B cell (primary cell): Measurements from ENCODE around the gene MMRN2. TPM values are rescaled to one million over a fixed set of nuclear protein-coding genes. Genes with fewer than 3 reads are reported as not detected.
"Not testable (repeated sequence)": the region's sequence is repeated elsewhere in the genome, so short reads cannot be mapped to it uniquely, and the experiment has no call there.

Experiments used
- ATAC-seq: fragments of 200-7000 bp; cut with Tn5 transposase; one replicate; pipeline ENCODE4 v1.10.0; 2021; ENCODE audit warnings: low read depth, mild to moderate bottlenecking, moderate number of reproducible peaks, moderate library complexity
- CTCF ChIA-PET: fragments of 350-600 bp; sonication (Branson Sonifier 250); formaldehyde crosslinking; loops from one replicate; lab custom pipeline; 2021; ENCODE audit warnings: antibody characterized with exemption, inconsistent platforms; lab: Charles Lee
- POLR2A ChIA-PET: fragments of 350-600 bp; sonication (Branson Sonifier 250); formaldehyde crosslinking; loops from one replicate; lab custom pipeline; 2021; ENCODE audit warnings: antibody characterized with exemption; lab: Charles Lee
- DNase-seq: peaks from one replicate; pipeline ENCODE4 v3.0.0; 2013
- H2AFZ ChIP-seq: 2 replicates; pipeline ENCODE4 v1.6.1; 2012; ENCODE audit warnings: mild to moderate bottlenecking, low read depth, low read length; ENCODE audit not compliant: insufficient read depth, poor library complexity, severe bottlenecking
- H3K27ac ChIP-seq, 2 donors: 1 replicate in 1 of 2; 2 replicates in 1 of 2; pipeline ENCODE4 v1.5.1; 2012 to 2013; ENCODE audit warnings: low read length in 2 of 2, mild to moderate bottlenecking in 2 of 2, moderate library complexity in 1 of 2
- H3K27me3 ChIP-seq, 4 experiments: fragments of 200-600 bp in 1 of 4; sonication (generic) in 1 of 4; replicated peaks in 1 of 4; 1 replicate in 2 of 4; 2 replicates in 2 of 4; pipeline versions ENCODE4 v1.6.1 to v1.7.0; 2013 to 2016; ENCODE audit warnings: low read length in 3 of 4, mild to moderate bottlenecking in 2 of 4, mixed read lengths in 1 of 4, moderate library complexity in 1 of 4; ENCODE audit not compliant: insufficient read depth in 4 of 4, control insufficient read depth in 3 of 4; ENCODE audit errors: control extremely low read depth in 1 of 4
- H3K36me3 ChIP-seq, 2 experiments: replicated peaks in 1 of 2; 1 replicate in 1 of 2; 2 replicates in 1 of 2; pipeline versions ENCODE4 v1.6.1 to v1.7.1; 2013; ENCODE audit warnings: low read length in 1 of 2; ENCODE audit not compliant: insufficient read depth in 2 of 2, control insufficient read depth in 1 of 2; ENCODE audit errors: control extremely low read depth in 1 of 2, extremely low read depth in 1 of 2
- H3K4me1 ChIP-seq, 2 donors: fragments of 200-600 bp in 1 of 2; sonication (generic) in 1 of 2; 1 replicate in 1 of 2; 2 replicates in 1 of 2; pipeline versions ENCODE4 v1.5.1 to v1.6.1; 2013 to 2017; ENCODE audit warnings: low read length in 2 of 2; ENCODE audit not compliant: control insufficient read depth in 2 of 2, insufficient read depth in 2 of 2
- H3K4me2 ChIP-seq: replicated peaks from 2 replicates; pipeline ENCODE3; 2012; ENCODE audit warnings: mild to moderate bottlenecking, low read depth, low read length; ENCODE audit not compliant: poor library complexity, severe bottlenecking
- H3K4me3 ChIP-seq, 5 experiments: fragments of 200-600 bp in 1 of 5; sonication (generic) in 1 of 5; 1 replicate in 3 of 5; 2 replicates in 2 of 5; pipeline versions ENCODE4 v1.5.1 to v1.7.0; 2011 to 2016; ENCODE audit warnings: low read length in 4 of 5, mild to moderate bottlenecking in 4 of 5, low read depth in 2 of 5, control low read depth in 1 of 5, moderate library complexity in 1 of 5; ENCODE audit not compliant: insufficient read depth in 1 of 5; ENCODE audit errors: control extremely low read depth in 1 of 5, extremely low read depth in 1 of 5
- H3K79me2 ChIP-seq: fragments of 200-600 bp; sonication (generic); one replicate; pipeline ENCODE4 v1.6.0; 2016; ENCODE audit warnings: low read length; ENCODE audit not compliant: control insufficient read depth, insufficient read depth
- H3K9ac ChIP-seq: fragments of 200-600 bp; sonication (generic); 2 replicates; pipeline ENCODE4 v1.6.1; 2017; ENCODE audit warnings: mild to moderate bottlenecking, low read length, moderate library complexity
- H3K9me3 ChIP-seq, 3 donors: one replicate each; pipeline versions ENCODE4 v1.6.1 to v1.7.1; 2013; ENCODE audit warnings: low read length in 2 of 3; ENCODE audit not compliant: control insufficient read depth in 2 of 3, insufficient read depth in 1 of 3; ENCODE audit errors: control extremely low read depth in 1 of 3
- H4K20me1 ChIP-seq: 2 replicates; pipeline ENCODE4 v1.6.0; 2012; ENCODE audit warnings: mild to moderate bottlenecking, low read length; ENCODE audit not compliant: insufficient read depth, control insufficient read depth, poor library complexity, severe bottlenecking
- H3K27ac Mint-ChIP-seq: one replicate; pipeline ENCODE4 v1.8.0; 2021; ENCODE audit warnings: mixed read lengths
- H3K27me3 Mint-ChIP-seq: one replicate; pipeline ENCODE4 v1.8.0; 2021; ENCODE audit warnings: mixed read lengths
- H3K4me1 Mint-ChIP-seq: one replicate; pipeline ENCODE4 v1.8.0; 2021; ENCODE audit warnings: mixed read lengths
- H3K4me3 Mint-ChIP-seq: one replicate; pipeline ENCODE4 v1.8.0; 2021; ENCODE audit warnings: mixed read lengths
- H3K9me3 Mint-ChIP-seq: one replicate; pipeline ENCODE4 v1.8.0; 2022; ENCODE audit warnings: mixed read lengths; ENCODE audit not compliant: insufficient read depth
- EZH2 ChIP-seq: IDR thresholded peaks from 2 replicates; pipeline ENCODE4 v1.6.1; 2012; ENCODE audit warnings: borderline replicate concordance, low read depth, mild to moderate bottlenecking, moderate library complexity, low read length; ENCODE audit not compliant: insufficient read depth, poor library complexity, severe bottlenecking
- WGBS: methylation state at CpG from one replicate; pipeline ENCODE4 v1.1.5; 2013; ENCODE audit warnings: missing lambda C conversion rate; ENCODE audit not compliant: insufficient coverage; 5-methylcytosine and 5-hydroxymethylcytosine counted together
- intact Hi-C: fragments of 100-400 bp; cut with micrococcal nuclease; formaldehyde crosslinking; loops from one replicate; pipeline ENCODE4 v1.10.0; 2022
- polyA plus RNA-seq: library from polyadenylated mRNA; depleted of rRNA; stranded (reverse); fragments of >200 nt; gene quantifications from 2 replicates; pipeline ENCODE4 v1.2.3, GENCODE V29; 2012
- total RNA-seq, 2 donors: library from RNA; stranded (reverse); fragments of 120-200 nt in 1 of 2; gene quantifications; 1 replicate in 1 of 2; 2 replicates in 1 of 2; pipeline versions ENCODE4 v1.2.3 to v1.2.4, GENCODE V29; 2013 to 2022
- TF ChIP-seq, protein P1 (sequence below): fragments of 200-600 bp; IDR thresholded peaks from one replicate; pipeline ENCODE4 v1.8.0; 2022; ENCODE audit warnings: antibody characterized with exemption, mild to moderate bottlenecking

MMRN2 gene
- total and polyA plus RNA-seq, 2 donors (not counting 1 experiment from before 2014, with no cell fraction given) = 1.0 to 1.1 TPM

DNA sequence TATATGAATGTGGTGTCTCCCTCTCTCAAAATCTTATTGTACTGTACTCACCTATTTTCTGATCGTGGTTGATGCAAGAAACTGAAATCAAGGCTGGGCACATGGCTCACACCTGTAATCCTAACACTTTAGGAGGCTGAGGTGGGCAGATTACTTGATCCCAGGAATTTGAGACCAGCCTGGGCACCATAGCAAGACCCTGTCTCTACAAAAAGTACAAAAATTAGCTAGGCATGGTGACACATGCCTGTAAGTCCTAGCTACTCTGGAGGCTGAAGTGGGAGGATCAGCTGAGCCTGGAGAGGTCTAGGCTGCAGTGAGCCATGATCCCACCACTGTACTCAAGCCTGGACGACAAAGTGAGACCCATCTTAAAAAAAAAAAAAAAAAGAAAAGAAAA, 16.0 kb downstream of the MMRN2 start:
- ATAC-seq = no peak
- Histone ChIP-seq H3K9me3 (peaks cover 0 to 5% (median 0%) of the 10 kb centered on the region in 3 donors), H3K79me2 (no peaks in the 10 kb centered on the region), H2AFZ (no peak overlapping the region), H3K27ac (no peak overlapping the region), H3K9ac (no peak overlapping the region), H3K27me3 (peaks cover 0 to 2% (median 0%) of the 10 kb centered on the region in 4 experiments), H3K4me2 (no peak overlapping the region), H3K4me3 (no peak overlapping the region), H3K4me1 (peaks cover 0 to 4% of the 10 kb centered on the region in 2 donors), H4K20me1 (no peaks in the 10 kb centered on the region), H3K36me3 (no peaks in the 10 kb centered on the region)
- no peaks in the 10 kb centered on the region for H3K4me1 Mint-ChIP-seq
- ChIA-PET CTCF (interaction anchor here (1.4 to 4.3 kb wide), 3 partner anchors 9 to 28 kb away, joined by 4 to 19 read pairs (median 4); partner anchors contain the start of gene ADIRF), POLR2A (no interaction called here)
- no peaks in the 10 kb centered on the region for H3K9me3 Mint-ChIP-seq
- H3K27me3 Mint-ChIP-seq = peaks cover under 1% of the 10 kb centered on the region
- DNase-seq = no peak
- WGBS = no CpG with 5 or more reads among the region's 2 CpGs
- intact Hi-C loops = no loop called here
- no peak overlapping the region for H3K4me3 Mint-ChIP-seq
- TF ChIP-seq EZH2 = no peak
- TF ChIP-seq, protein P1, sequence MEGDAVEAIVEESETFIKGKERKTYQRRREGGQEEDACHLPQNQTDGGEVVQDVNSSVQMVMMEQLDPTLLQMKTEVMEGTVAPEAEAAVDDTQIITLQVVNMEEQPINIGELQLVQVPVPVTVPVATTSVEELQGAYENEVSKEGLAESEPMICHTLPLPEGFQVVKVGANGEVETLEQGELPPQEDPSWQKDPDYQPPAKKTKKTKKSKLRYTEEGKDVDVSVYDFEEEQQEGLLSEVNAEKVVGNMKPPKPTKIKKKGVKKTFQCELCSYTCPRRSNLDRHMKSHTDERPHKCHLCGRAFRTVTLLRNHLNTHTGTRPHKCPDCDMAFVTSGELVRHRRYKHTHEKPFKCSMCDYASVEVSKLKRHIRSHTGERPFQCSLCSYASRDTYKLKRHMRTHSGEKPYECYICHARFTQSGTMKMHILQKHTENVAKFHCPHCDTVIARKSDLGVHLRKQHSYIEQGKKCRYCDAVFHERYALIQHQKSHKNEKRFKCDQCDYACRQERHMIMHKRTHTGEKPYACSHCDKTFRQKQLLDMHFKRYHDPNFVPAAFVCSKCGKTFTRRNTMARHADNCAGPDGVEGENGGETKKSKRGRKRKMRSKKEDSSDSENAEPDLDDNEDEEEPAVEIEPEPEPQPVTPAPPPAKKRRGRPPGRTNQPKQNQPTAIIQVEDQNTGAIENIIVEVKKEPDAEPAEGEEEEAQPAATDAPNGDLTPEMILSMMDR = no peak
- H3K27ac Mint-ChIP-seq = no peak overlapping the region

DNA sequence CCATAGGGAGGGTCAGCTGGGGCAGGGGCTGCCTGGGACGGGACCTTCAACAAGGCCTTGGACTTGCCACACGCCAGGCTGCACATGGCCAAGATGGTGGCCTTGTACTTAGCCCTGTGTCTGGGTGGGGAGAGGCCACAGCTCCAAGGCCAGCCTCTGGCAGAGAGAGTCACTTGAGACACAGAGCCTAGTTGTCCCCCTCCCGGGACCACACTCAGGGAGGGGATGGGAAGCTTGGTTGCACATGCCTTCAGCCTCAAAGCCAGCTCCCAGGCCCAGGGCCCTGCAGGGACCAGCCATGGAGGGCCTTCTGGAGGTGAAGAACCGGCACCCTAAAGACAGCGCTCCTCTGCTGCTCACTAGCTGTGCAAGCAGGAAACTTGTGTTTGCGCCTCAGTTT, 16.7 kb downstream of the MMRN2 start:
- Histone ChIP-seq H3K36me3 (no peaks in the 10 kb centered on the region), H3K9me3 (peaks cover 0 to 5% (median 0%) of the 10 kb centered on the region in 3 donors), H2AFZ (no peak overlapping the region), H3K79me2 (no peaks in the 10 kb centered on the region), H3K4me2 (no peak overlapping the region), H3K9ac (no peak overlapping the region), H3K27me3 (no peaks in the 10 kb centered on the region), H4K20me1 (no peaks in the 10 kb centered on the region), H3K4me3 (no peak overlapping the region), H3K27ac (no peak overlapping the region), H3K4me1 (peaks cover 0 to 4% of the 10 kb centered on the region in 2 donors)
- no peak for ATAC-seq
- ChIA-PET POLR2A (no interaction called here), CTCF (interaction anchor here (1.4 to 4.3 kb wide), 3 partner anchors 8 to 29 kb away, joined by 4 to 19 read pairs (median 4); partner anchors contain the start of gene ADIRF)
- WGBS = 100% methylated on average over 5 of the region's 6 CpGs
- Mint-ChIP-seq H3K27ac (no peak overlapping the region), H3K4me1 (no peaks in the 10 kb centered on the region), H3K9me3 (no peaks in the 10 kb centered on the region), H3K4me3 (no peak overlapping the region), H3K27me3 (no peaks in the 10 kb centered on the region)
- no peak for DNase-seq
- TF ChIP-seq, protein P1 = no peak
- no peak for TF ChIP-seq EZH2
- intact Hi-C loops = no loop called here

DNA sequence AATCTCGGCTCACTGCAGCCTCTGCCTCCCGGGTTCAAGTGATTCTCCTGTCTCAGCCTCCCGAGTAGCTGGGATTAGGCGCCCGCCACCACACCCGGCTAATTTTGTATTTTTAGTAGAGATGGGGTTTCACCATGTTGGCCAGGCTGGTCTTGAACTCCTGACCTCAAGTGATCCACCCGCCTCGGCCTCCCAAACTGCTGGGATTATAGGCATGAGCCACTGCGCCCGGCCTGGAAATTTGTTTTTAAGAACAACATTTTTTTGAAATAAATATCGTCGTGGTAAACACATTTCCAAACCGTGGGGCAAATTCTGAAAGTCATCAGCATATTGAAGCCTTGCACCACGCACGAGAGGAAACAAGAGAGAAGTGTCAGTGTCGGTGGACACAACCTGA, 17.3 kb downstream of the MMRN2 start:
- ChIA-PET POLR2A (interaction anchor here (0.7 kb wide), 1 partner anchor 127 kb away, joined by 5 read pairs; no protein-coding TSS in a partner anchor), CTCF (interaction anchor here (0.7 to 4.3 kb wide), 6 partner anchors 8 to 276 kb away, joined by 3 to 19 read pairs (median 4); partner anchors contain the start of gene ADIRF)
- H3K27me3 Mint-ChIP-seq, ATAC-seq, H3K9me3 ChIP-seq, H3K4me1 ChIP-seq, H3K4me3 ChIP-seq, H3K9ac ChIP-seq, H3K79me2 ChIP-seq, H3K36me3 ChIP-seq, H2AFZ ChIP-seq, H3K9me3 Mint-ChIP-seq, H3K27ac ChIP-seq, H3K4me1 Mint-ChIP-seq, H3K27ac Mint-ChIP-seq, H3K27me3 ChIP-seq, intact Hi-C loops, H3K4me3 Mint-ChIP-seq, H3K4me2 ChIP-seq, H4K20me1 ChIP-seq, DNase-seq: not testable (repeated sequence)
- 96% methylated on average over 10 of the region's 16 CpGs for WGBS
